OCI-LY7 (cell line): ENCODE data around the gene MROH2A.
"Not testable (repeated sequence)": the region's sequence is repeated elsewhere in the genome, so short reads cannot be mapped to it uniquely, and the experiment has no call there.

Experiments
- CTCF ChIP-seq: fragments of 200-600 bp; sonication (generic); conservative IDR thresholded peaks from 2 replicates; pipeline ENCODE4 v1.5.1; 2014; ENCODE audit warnings: mild to moderate bottlenecking, antibody characterized with exemption, low read length, moderate library complexity, mixed read lengths
- EZH2phosphoT487 ChIP-seq: fragments of 200-600 bp; sonication (generic); IDR thresholded peaks from 2 replicates; pipeline ENCODE4 v1.6.1; 2018; ENCODE audit warnings: low read depth, borderline replicate concordance, mild to moderate bottlenecking, mixed run types, antibody characterized with exemption, low read length, moderate library complexity, mixed read lengths

DNA sequence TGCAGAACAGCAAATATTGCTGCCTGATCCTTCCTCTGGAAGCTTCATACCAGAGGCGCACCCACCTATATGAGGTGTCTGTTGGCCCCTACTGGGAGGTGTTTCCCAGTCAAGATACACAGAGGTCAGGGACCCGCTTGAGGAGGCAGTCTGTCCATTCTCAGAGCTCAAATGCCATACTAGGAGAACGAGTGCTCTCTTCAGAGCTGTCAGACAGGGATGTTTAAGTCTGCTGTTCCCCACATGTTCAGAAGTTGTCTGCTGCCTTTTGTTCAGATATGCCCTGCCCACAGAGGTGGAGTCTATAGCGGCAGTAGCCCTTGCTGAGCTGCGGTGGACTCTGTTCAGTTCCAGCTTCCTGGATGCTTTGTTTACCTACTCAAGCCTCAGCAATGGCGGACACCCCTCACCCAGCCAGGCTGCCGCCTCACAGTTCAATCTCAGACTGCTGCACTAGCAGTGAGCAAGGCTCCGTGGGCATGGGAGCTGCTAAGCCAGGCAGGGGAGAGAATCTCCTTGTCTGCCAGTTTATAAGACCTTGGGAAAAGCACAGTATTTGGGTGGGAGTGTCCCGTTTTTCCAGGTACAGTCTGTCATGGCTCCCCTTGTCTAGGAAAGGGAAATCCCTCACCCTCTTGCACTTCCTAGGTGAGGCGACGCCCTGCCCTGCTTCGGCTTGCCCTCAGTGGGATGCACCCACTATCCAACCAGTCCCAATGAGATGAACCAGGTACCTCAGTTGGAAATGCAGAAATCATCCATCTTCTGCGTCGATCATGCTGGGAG lies 41.1 kb upstream of the MROH2A start:
- not testable (repeated sequence) for TF ChIP-seq CTCF, EZH2phosphoT487
